ENCODE results near the gene CNTN4. TPM values are rescaled to one million over a fixed set of nuclear protein-coding genes. Genes with fewer than 3 reads are reported as not detected.
"Not testable (repeated sequence)": the region's sequence is repeated elsewhere in the genome, so short reads cannot be mapped to it uniquely, and the experiment has no call there.

Gene CNTN4
- total RNA-seq, 1 donor from 2014 or later = 0.12 TPM

- no peak for DNase-seq (ENCODE audit: extremely low read depth, low read depth, low spot score)
These were observed 840.0 kb downstream of the CNTN4 start for GRCh38 chr3:2938711-2939110.

- DNase-seq (ENCODE audit: extremely low read depth, low read depth, low spot score) = no peak
These were observed 841.4 kb downstream of the CNTN4 start for GRCh38 chr3:2940062-2940461.

GRCh38 chr3:2944628-2945027, 846.0 kb downstream of the CNTN4 start:
- no peak for DNase-seq (ENCODE audit: extremely low read depth, low read depth, low spot score)

- no peak for DNase-seq (ENCODE audit: extremely low read depth, low read depth, low spot score)
These were observed 846.5 kb downstream of the CNTN4 start for GRCh38 chr3:2945121-2945520.

- no peak for DNase-seq (ENCODE audit: extremely low read depth, low read depth, low spot score)
These were observed 848.9 kb downstream of the CNTN4 start for GRCh38 chr3:2947536-2947935.

- DNase-seq (ENCODE audit: extremely low read depth, low read depth, low spot score) = no peak
These were observed 850.2 kb downstream of the CNTN4 start for GRCh38 chr3:2948882-2949281.

- no peak for DNase-seq (ENCODE audit: extremely low read depth, low read depth, low spot score)
These were observed 851.5 kb downstream of the CNTN4 start for GRCh38 chr3:2950159-2950558.

- no peak for DNase-seq (ENCODE audit: extremely low read depth, low read depth, low spot score)
These were observed 858.4 kb downstream of the CNTN4 start for GRCh38 chr3:2957115-2957514.

GRCh38 chr3:2958551-2958950, 859.9 kb downstream of the CNTN4 start:
- no peak for DNase-seq (ENCODE audit: extremely low read depth, low read depth, low spot score)

- DNase-seq (ENCODE audit: extremely low read depth, low read depth, low spot score) = no peak
These were observed 862.9 kb downstream of the CNTN4 start for GRCh38 chr3:2961576-2961975.

GRCh38 chr3:2967871-2968270, 869.2 kb downstream of the CNTN4 start:
- DNase-seq (ENCODE audit: extremely low read depth, low read depth, low spot score) = no peak

GRCh38 chr3:2968475-2968874, 869.8 kb downstream of the CNTN4 start:
- DNase-seq (ENCODE audit: extremely low read depth, low read depth, low spot score) = no peak

GRCh38 chr3:2976212-2976611, 877.5 kb downstream of the CNTN4 start:
- DNase-seq (ENCODE audit: extremely low read depth, low read depth, low spot score) = no peak

- DNase-seq (ENCODE audit: extremely low read depth, low read depth, low spot score) = no peak
These were observed 878.1 kb downstream of the CNTN4 start for GRCh38 chr3:2976796-2977195.

GRCh38 chr3:2978977-2979732, 880.5 kb downstream of the CNTN4 start:
- no peak for DNase-seq (ENCODE audit: extremely low read depth, low read depth, low spot score)

GRCh38 chr3:2984005-2984830, 885.6 kb downstream of the CNTN4 start:
- no peak for DNase-seq (ENCODE audit: extremely low read depth, low read depth, low spot score)

- no peak for DNase-seq (ENCODE audit: extremely low read depth, low read depth, low spot score)
These were observed 886.2 kb downstream of the CNTN4 start for GRCh38 chr3:2984831-2985220.

GRCh38 chr3:2985479-2985878, 886.8 kb downstream of the CNTN4 start:
- DNase-seq (ENCODE audit: extremely low read depth, low read depth, low spot score) = no peak

- DNase-seq (ENCODE audit: extremely low read depth, low read depth, low spot score) = no peak
These were observed 893.9 kb downstream of the CNTN4 start for GRCh38 chr3:2992534-2992933.

GRCh38 chr3:2993130-2993529, 894.5 kb downstream of the CNTN4 start:
- not testable (repeated sequence) for DNase-seq (ENCODE audit: extremely low read depth, low read depth, low spot score)

GRCh38 chr3:2993736-2994135, 895.1 kb downstream of the CNTN4 start:
- DNase-seq (ENCODE audit: extremely low read depth, low read depth, low spot score) = no peak

GRCh38 chr3:2995195-2995594, 896.5 kb downstream of the CNTN4 start:
- DNase-seq (ENCODE audit: extremely low read depth, low read depth, low spot score) = no peak

All from glomerular endothelial cell (primary cell).